ENCODE measurements around the gene SLC22A7. TPM values are rescaled to one million over a fixed set of nuclear protein-coding genes. Genes with fewer than 3 reads are reported as not detected.

The SLC22A7 gene
- total RNA-seq, 1 donor from 2014 or later: not detected

DNA sequence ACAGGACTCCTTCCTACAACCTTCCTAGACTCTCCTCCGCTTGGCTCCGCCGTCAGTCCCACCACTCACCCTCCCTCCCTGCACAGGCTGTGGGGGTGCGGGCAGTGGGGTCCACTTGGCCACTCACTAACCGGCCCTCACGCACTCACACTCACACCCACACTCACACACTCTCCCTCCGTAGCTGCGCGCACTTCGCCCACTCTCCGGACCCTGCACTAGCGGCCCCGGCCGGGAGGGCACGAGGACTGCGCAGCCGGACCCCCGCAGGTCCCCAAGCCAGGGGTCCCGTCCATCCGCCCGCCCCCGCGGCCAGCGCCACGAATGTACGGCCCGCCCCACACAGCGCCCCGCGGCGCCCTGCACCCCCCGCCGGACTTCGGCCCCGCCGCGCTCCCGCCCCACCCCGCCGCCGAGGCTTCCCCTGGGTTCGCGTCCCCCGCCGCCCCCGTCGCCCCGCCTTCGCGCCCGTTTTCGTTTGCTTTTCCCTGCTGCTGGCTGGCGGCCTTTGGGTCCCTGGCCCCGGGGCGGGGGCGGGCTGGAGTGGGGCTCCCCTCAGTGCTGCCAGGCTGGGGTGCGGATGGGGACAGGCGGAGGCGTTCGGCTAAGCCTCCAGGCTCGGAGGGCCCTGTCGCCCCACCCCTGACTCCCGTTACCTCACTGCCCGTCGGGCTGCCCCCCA is 23.0 kb upstream of the SLC22A7 start:
- ATAC-seq (ENCODE audit: low read depth): peak; percentile 8
- ChIA-PET CTCF (no interaction called here), POLR2A (interaction anchor here (0.5 to 1.6 kb wide), 8 partner anchors 9 to 355 kb away, joined by 3 to 11 read pairs (median 4); partner anchors contain the start of genes TJAP1 and ZNF318)
- H3K27ac Mint-ChIP-seq: peak overlapping the region; percentile 30
- DNase-seq: peak; percentile 55
- no peak for TF ChIP-seq CTCF (IDR thresholded peaks at IDR 0.05)
- peaks cover 41% of the 10 kb centered on the region for H3K4me1 Mint-ChIP-seq
- peaks cover 24% of the 10 kb centered on the region for H3K27me3 Mint-ChIP-seq
- H3K9me3 Mint-ChIP-seq: no peaks in the 10 kb centered on the region
- intact Hi-C loops (cut with micrococcal nuclease): no loop called here
- peak overlapping the region; percentile 85 for H3K4me3 Mint-ChIP-seq
- peaks cover 2% of the 10 kb centered on the region for H3K36me3 Mint-ChIP-seq (ENCODE audit: low read depth)

DNA sequence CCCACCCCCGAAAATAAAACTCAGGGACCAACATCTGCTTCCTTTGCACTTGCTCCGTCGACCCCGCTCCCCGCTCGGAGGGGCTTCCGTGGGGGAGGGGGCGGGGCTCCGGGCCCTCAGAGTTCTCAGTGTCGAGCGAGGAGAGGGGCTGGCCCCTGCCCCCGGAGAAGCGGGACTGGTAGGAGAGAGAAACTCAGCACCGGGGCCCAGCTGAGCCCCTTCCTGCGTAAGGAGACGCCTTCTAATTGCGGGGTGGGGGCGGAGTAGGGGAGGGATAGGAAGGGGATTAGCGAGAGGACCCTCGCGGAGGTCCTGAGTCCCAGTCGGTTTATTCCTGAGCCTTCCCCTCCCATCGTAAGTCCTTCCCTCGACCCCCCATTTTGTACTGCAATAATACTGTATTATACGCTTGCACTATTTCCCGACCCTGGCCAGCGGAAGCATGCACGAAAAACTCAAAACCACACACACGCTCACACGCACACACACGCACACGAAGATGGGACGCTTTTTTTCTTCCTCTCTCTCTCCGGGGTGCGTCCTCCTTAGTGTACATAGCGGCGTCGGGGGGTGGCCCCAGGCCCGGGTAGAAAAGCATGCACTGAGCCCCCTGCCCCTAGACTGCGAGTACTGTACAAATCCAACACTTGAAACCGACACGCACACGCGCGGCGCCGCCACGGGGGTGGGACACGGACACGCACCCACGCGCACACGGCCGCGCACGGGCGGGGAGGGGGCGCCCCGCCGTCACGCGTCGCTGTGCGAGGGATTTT is 22.1 kb upstream of the SLC22A7 start:
- Mint-ChIP-seq H3K4me3 (peak overlapping the region; percentile 85), H3K9me3 (no peaks in the 10 kb centered on the region), H3K4me1 (peaks cover 31% of the 10 kb centered on the region), H3K27ac (peak overlapping the region; percentile 87), H3K36me3 (ENCODE audit: low read depth) (peaks cover 2% of the 10 kb centered on the region), H3K27me3 (peaks cover 30% of the 10 kb centered on the region)
- TF ChIP-seq CTCF (IDR thresholded peaks at IDR 0.05): no peak
- ATAC-seq (ENCODE audit: low read depth) (peak; percentile 59), DNase-seq (peak; percentile 45)
- ChIA-PET CTCF (no interaction called here), POLR2A (interaction anchor here (0.5 to 1.6 kb wide), 9 partner anchors 10 to 354 kb away, joined by 3 to 11 read pairs (median 4); partner anchors contain the start of genes TJAP1 and ZNF318)
- intact Hi-C loops (cut with micrococcal nuclease): loop anchor here (1.0 kb wide), 1 partner anchor 107 kb away; no protein-coding TSS in a partner anchor

GRCh38 chr6:43276577-43277305 is 21.3 kb upstream of the SLC22A7 start:
- H3K9me3 Mint-ChIP-seq: no peaks in the 10 kb centered on the region
- DNase-seq: no peak
- H3K27ac Mint-ChIP-seq: peak overlapping the region; percentile 7
- H3K4me3 Mint-ChIP-seq: peak overlapping the region; percentile 24
- peaks cover 2% of the 10 kb centered on the region for H3K36me3 Mint-ChIP-seq (ENCODE audit: low read depth)
- ATAC-seq (ENCODE audit: low read depth): no peak
- intact Hi-C loops (cut with micrococcal nuclease): loop anchor here (1.0 kb wide), 1 partner anchor 107 kb away; no protein-coding TSS in a partner anchor
- TF ChIP-seq CTCF (IDR thresholded peaks at IDR 0.05): no peak
- peaks cover 30% of the 10 kb centered on the region for H3K27me3 Mint-ChIP-seq
- H3K4me1 Mint-ChIP-seq: peaks cover 26% of the 10 kb centered on the region
- CTCF ChIA-PET: no interaction called here
- POLR2A ChIA-PET: interaction anchor here (0.6 to 1.6 kb wide), 2 partner anchors 67 to 108 kb away, joined by 3 to 11 read pairs; no protein-coding TSS in a partner anchor

DNA sequence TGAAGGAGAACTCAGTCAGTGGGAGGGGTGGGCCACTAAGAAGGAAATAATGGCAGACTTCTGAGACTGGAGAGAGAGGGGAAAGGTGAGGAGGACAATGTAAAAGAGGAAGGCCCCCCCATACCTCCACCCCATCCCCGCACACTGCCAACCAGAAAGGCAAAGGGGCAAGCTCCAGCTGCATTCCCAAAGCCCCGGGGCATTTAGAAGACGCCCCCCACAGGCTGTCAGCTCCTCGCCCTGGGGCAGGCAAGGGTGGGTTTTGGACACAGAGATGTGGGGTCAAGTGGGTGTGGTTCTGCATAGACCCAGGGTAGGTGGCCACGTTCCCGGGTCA is 20.8 kb upstream of the SLC22A7 start:
- peaks cover 2% of the 10 kb centered on the region for H3K36me3 Mint-ChIP-seq (ENCODE audit: low read depth)

More for the DNA sequence above, 20.8 kb upstream of the SLC22A7 start:
- Mint-ChIP-seq H3K9me3 (no peaks in the 10 kb centered on the region), H3K4me3 (no peak overlapping the region), H3K4me1 (peaks cover 22% of the 10 kb centered on the region), H3K27ac (peak overlapping the region; percentile 7), H3K27me3 (peaks cover 32% of the 10 kb centered on the region)
- DNase-seq: no peak
- ChIA-PET POLR2A (interaction anchor here (0.6 kb wide), 1 partner anchor 67 kb away, joined by 3 read pairs; no protein-coding TSS in a partner anchor), CTCF (no interaction called here)
- TF ChIP-seq CTCF (IDR thresholded peaks at IDR 0.05): no peak
- intact Hi-C loops (cut with micrococcal nuclease): no loop called here
- no peak for ATAC-seq (ENCODE audit: low read depth)
